H1 (cell line): ENCODE results near the gene APOM. TPM values are rescaled to one million over a fixed set of nuclear protein-coding genes. Genes with fewer than 3 reads are reported as not detected.

Experiments used
- CTCF ChIA-PET: fragments of 300-600 bp; sonication (Branson Sonifier 250); formaldehyde crosslinking; loops from one replicate; lab custom pipeline; 2021; ENCODE audit not compliant: partially characterized antibody; lab: Charles Lee
- POLR2A ChIA-PET: fragments of 300-600 bp; sonication (Branson Sonifier 250); formaldehyde crosslinking; loops from one replicate; lab custom pipeline; 2021; ENCODE audit warnings: inconsistent platforms; ENCODE audit not compliant: partially characterized antibody; lab: Charles Lee
- DNase-seq, 2 experiments: peaks; one replicate each; pipeline versions ENCODE4 v3.0.0 to v3.0.0-alpha.2; 2010 to 2022; ENCODE audit warnings: low spot score in 2 of 2, low read depth in 1 of 2, mixed read lengths in 1 of 2
- FAIRE-seq: peaks from 2 replicates; lab custom pipeline; 2011; peaks lifted over from hg19 to GRCh38; lab: Jason Lieb, UNC
- H2AFZ ChIP-seq: 2 replicates; pipeline ENCODE4 v1.8.1; 2012; ENCODE audit warnings: low read length, inconsistent platforms
- H2AK5ac ChIP-seq: 2 replicates; pipeline ENCODE4 v1.6.1; 2013; ENCODE audit warnings: low read depth, low read length
- H2BK120ac ChIP-seq: replicated peaks from 2 replicates; pipeline ENCODE3; 2013; ENCODE audit warnings: low read depth, low read length, inconsistent platforms
- H2BK12ac ChIP-seq: 2 replicates; pipeline ENCODE4 v1.6.1; 2013; ENCODE audit warnings: low read depth, low read length
- H2BK15ac ChIP-seq: 2 replicates; pipeline ENCODE4 v1.6.1; 2013; ENCODE audit warnings: low read length
- H2BK20ac ChIP-seq: 2 replicates; pipeline ENCODE4 v1.6.1; 2013; ENCODE audit warnings: low read length
- H2BK5ac ChIP-seq: 2 replicates; pipeline ENCODE4 v1.6.1; 2013; ENCODE audit warnings: low read depth, low read length
- H3K14ac ChIP-seq: 2 replicates; pipeline ENCODE4 v1.6.1; 2013; ENCODE audit warnings: inconsistent platforms; ENCODE audit not compliant: insufficient read length
- H3K18ac ChIP-seq: 2 replicates; pipeline ENCODE4 v1.6.1; 2013; ENCODE audit warnings: low read length; ENCODE audit errors: extremely low read depth
- H3K23ac ChIP-seq: 2 replicates; pipeline ENCODE4 v1.6.1; 2013; ENCODE audit warnings: inconsistent platforms; ENCODE audit not compliant: insufficient read length
- H3K23me2 ChIP-seq: 2 replicates; pipeline ENCODE4 v1.6.1; 2013; ENCODE audit warnings: low read depth, low read length
- H3K27ac ChIP-seq: 2 replicates; pipeline ENCODE4 v1.6.1; 2011; ENCODE audit warnings: low read depth, low read length, inconsistent platforms
- H3K27me3 ChIP-seq, 4 experiments: replicated peaks in 1 of 4; 1 replicate in 1 of 4; 2 replicates in 3 of 4; pipeline versions ENCODE4 v1.6.1 to v1.8.1; 2011 to 2013; ENCODE audit warnings: low read length in 3 of 4, mild to moderate bottlenecking in 3 of 4, inconsistent platforms in 2 of 4, mixed read lengths in 2 of 4, moderate library complexity in 1 of 4; ENCODE audit not compliant: control insufficient read depth in 3 of 4, insufficient read depth in 3 of 4; ENCODE audit errors: extremely low read depth in 1 of 4
- H3K36me3 ChIP-seq, 4 experiments: 2 replicates each; pipeline versions ENCODE4 v1.6.1 to v1.8.1; 2011 to 2013; ENCODE audit warnings: mild to moderate bottlenecking in 4 of 4, low read length in 3 of 4, moderate library complexity in 2 of 4, control low read depth in 1 of 4, inconsistent platforms in 1 of 4; ENCODE audit not compliant: insufficient read depth in 4 of 4, control insufficient read depth in 2 of 4
- H3K4ac ChIP-seq: replicated peaks from 2 replicates; pipeline ENCODE3; 2013; ENCODE audit warnings: low read length, low read depth, mixed read lengths, inconsistent platforms; ENCODE audit not compliant: insufficient read length
- H3K4me1 ChIP-seq, 4 experiments: replicated peaks in 1 of 4; 1 replicate in 1 of 4; 2 replicates in 3 of 4; pipeline versions ENCODE4 v1.6.1 to v1.8.1; 2011 to 2013; ENCODE audit warnings: low read length in 3 of 4, inconsistent platforms in 2 of 4, mixed read lengths in 1 of 4; ENCODE audit not compliant: insufficient read depth in 4 of 4, control insufficient read depth in 3 of 4
- H3K4me2 ChIP-seq, 2 experiments: 2 replicates each; pipeline versions ENCODE4 v1.6.1 to v1.8.1; 2011 to 2013; ENCODE audit warnings: low read depth in 2 of 2, low read length in 2 of 2, control low read depth in 1 of 2, inconsistent platforms in 1 of 2, mild to moderate bottlenecking in 1 of 2; ENCODE audit not compliant: insufficient read depth in 1 of 2
- H3K4me3 ChIP-seq, 4 experiments: fragments of 200-600, 300-600 bp in 1 of 4; sonication (generic), shearing (Covaris generic), sonication (Bioruptor Twin) in 1 of 4; 2 replicates each; pipeline versions ENCODE4 v1.5.1 to v1.8.1; 2011 to 2016; ENCODE audit warnings: low read length in 4 of 4, low read depth in 3 of 4, control low read depth in 2 of 4, inconsistent platforms in 2 of 4, mild to moderate bottlenecking in 2 of 4, mixed read lengths in 1 of 4, moderate library complexity in 1 of 4; ENCODE audit not compliant: insufficient read depth in 2 of 4; ENCODE audit errors: extremely low read depth in 1 of 4
- H3K56ac ChIP-seq: replicated peaks from 2 replicates; pipeline ENCODE3; 2013; ENCODE audit warnings: low read depth, mild to moderate bottlenecking, mixed read lengths, low read length, inconsistent platforms; ENCODE audit not compliant: insufficient read length
- H3K79me1 ChIP-seq: 2 replicates; pipeline ENCODE4 v1.6.1; 2013; ENCODE audit warnings: low read depth, low read length, control low read depth
- H3K79me2 ChIP-seq, 2 experiments: 2 replicates each; pipeline versions ENCODE4 v1.6.1 to v1.8.1; 2012 to 2013; ENCODE audit warnings: low read length in 2 of 2, mild to moderate bottlenecking in 2 of 2, inconsistent platforms in 1 of 2; ENCODE audit not compliant: insufficient read depth in 2 of 2, control insufficient read depth in 1 of 2
- H3K9ac ChIP-seq, 4 experiments: replicated peaks in 1 of 4; 1 replicate in 1 of 4; 2 replicates in 3 of 4; pipeline versions ENCODE4 v1.6.1 to v1.8.1; 2011 to 2013; ENCODE audit warnings: low read depth in 3 of 4, low read length in 3 of 4, control low read depth in 2 of 4, mild to moderate bottlenecking in 2 of 4, moderate library complexity in 2 of 4, inconsistent platforms in 1 of 4; ENCODE audit errors: extremely low read depth in 1 of 4
- H3K9me3 ChIP-seq, 2 experiments: 2 replicates each; pipeline versions ENCODE4 v1.6.1 to v1.8.1; 2012 to 2013; ENCODE audit warnings: mild to moderate bottlenecking in 2 of 2, moderate library complexity in 2 of 2, control low read depth in 1 of 2, inconsistent platforms in 1 of 2, low read depth in 1 of 2, low read length in 1 of 2, mixed read lengths in 1 of 2; ENCODE audit not compliant: insufficient read depth in 2 of 2
- H4K20me1 ChIP-seq, 2 experiments: replicated peaks in 1 of 2; 2 replicates each; pipeline versions ENCODE3 to v1.8.1; 2011 to 2013; ENCODE audit warnings: inconsistent platforms in 2 of 2, low read length in 2 of 2, mild to moderate bottlenecking in 1 of 2; ENCODE audit not compliant: insufficient read depth in 2 of 2, control insufficient read depth in 1 of 2
- H4K5ac ChIP-seq: 2 replicates; pipeline ENCODE4 v1.6.1; 2013; ENCODE audit warnings: low read length, low read depth, mixed read lengths, inconsistent platforms; ENCODE audit not compliant: insufficient read length
- H4K8ac ChIP-seq: 2 replicates; pipeline ENCODE4 v1.8.0; 2013; ENCODE audit warnings: mild to moderate bottlenecking, moderate library complexity, low read length, inconsistent platforms; ENCODE audit not compliant: insufficient read depth; ENCODE audit errors: extremely low read depth
- H4K91ac ChIP-seq: replicated peaks from 2 replicates; pipeline ENCODE3; 2013; ENCODE audit warnings: low read length, mixed read lengths, inconsistent platforms; ENCODE audit not compliant: insufficient read length
- BCL11A ChIP-seq, 2 experiments: IDR thresholded peaks; one replicate each; pipeline ENCODE4 v1.6.1; 2011; ENCODE audit warnings: low read depth in 2 of 2, low read length in 2 of 2, mild to moderate bottlenecking in 2 of 2
- BRCA1 ChIP-seq: IDR thresholded peaks from 2 replicates; pipeline ENCODE4 v1.6.1; 2012; ENCODE audit warnings: low read depth, low read length, improper control_type of control experiment
- CREB1 ChIP-seq: IDR thresholded peaks from 2 replicates; pipeline ENCODE4 v1.6.1; 2012; ENCODE audit warnings: inconsistent platforms
- FOSL1 ChIP-seq: IDR thresholded peaks from 2 replicates; pipeline ENCODE4 v1.6.1; 2011; ENCODE audit warnings: mild to moderate bottlenecking, low read depth, low read length, moderate library complexity; ENCODE audit not compliant: insufficient read depth
- POLR2AphosphoS5 ChIP-seq: IDR thresholded peaks from 2 replicates; pipeline ENCODE4 v1.6.1; 2011; ENCODE audit warnings: low read depth, low read length
- RFX5 ChIP-seq: IDR thresholded peaks from 2 replicates; pipeline ENCODE4 v1.6.1; 2011; ENCODE audit warnings: low read depth, low read length, improper control_type of control experiment, borderline replicate concordance
- SRF ChIP-seq: IDR thresholded peaks from 2 replicates; pipeline ENCODE4 v1.6.1; 2011; ENCODE audit warnings: mild to moderate bottlenecking, low read depth, low read length, moderate library complexity
- WGBS, 2 experiments: shearing (Covaris generic) in 1 of 2; methylation state at CpG; one replicate each; pipeline versions ENCODE4 v1.1.6 to v1.1.7; 2013 to 2015; ENCODE audit warnings: low lambda C conversion rate in 2 of 2, mixed read lengths in 2 of 2, inconsistent platforms in 1 of 2, low coverage in 1 of 2, missing lambda C conversion rate in 1 of 2; ENCODE audit not compliant: insufficient replicate concordance in 2 of 2, insufficient coverage in 1 of 2, insufficient read length in 1 of 2; ENCODE audit errors: extremely low coverage in 1 of 2, missing lambda C conversion rate in 1 of 2; 5-methylcytosine and 5-hydroxymethylcytosine counted together
- polyA plus RNA-seq, 7 experiments: library from polyadenylated mRNA; depleted of rRNA in 3 of 7; stranded (reverse) in 5 of 7; unstranded in 2 of 7; fragments of >200 nt in 5 of 7; fragments of 200-250 nt in 2 of 7; gene quantifications; 1 replicate in 5 of 7; 2 replicates in 1 of 7; 4 replicates in 1 of 7; pipeline versions ENCODE4 v1.2.1 to v1.2.3, GENCODE V29; 2011 to 2013; ENCODE audit warnings: missing spikeins in 2 of 7, mixed read lengths in 2 of 7
- total RNA-seq: library from RNA; stranded (reverse); fragmentation: NEBNext Ultra II Directional; extraction: Animal tissue kit (Norgen Biotek cat#: 25700); gene quantifications from 2 replicates; pipeline ENCODE4 v1.2.1, GENCODE V29; 2021

Gene APOM
- total and polyA plus RNA-seq, 2 of the 8 experiments (the other 6 are each of a cell fraction or from before 2014, with no cell fraction given): 3.4 to 12.0 TPM

DNA sequence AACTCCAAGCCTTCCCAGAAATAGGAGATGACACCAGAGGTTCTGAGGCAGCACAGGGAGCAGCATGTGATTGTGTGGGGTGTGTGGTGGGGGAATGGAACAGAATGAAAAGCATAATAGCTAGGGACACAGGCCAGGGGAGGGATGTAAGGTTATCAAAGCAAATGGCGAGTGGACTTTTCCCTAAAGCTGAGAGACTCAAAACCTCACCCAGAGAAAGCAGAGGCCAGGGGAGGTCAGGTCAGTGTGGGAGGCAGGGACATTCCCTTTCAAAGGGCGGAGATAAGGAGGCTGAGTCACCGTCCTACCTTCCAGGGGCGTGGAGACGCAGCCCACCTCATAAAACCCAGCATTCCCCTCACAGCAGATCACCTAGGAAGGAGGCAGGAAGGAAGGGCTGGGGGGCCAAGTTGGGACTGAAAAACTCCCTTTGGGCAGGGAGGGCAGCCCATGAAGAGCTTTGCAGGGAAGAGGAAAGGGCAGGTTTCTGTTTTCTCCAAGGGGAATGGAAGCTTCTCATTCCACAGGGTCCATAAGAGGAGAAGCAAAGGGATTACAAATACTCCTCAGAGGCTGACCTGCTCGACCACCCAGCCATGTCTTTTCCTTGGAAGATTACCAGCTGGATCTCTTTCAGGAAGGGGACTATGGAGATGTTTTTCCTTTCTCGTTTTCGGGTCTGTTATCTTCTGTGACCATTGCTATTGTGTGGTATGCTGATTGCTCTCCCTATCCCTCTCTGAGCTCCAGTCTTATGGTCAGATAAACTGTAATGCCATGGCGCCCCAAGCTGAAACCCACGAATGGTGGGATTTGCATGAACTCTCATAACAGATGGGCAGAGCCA, 34.8 kb downstream of the APOM start:
- FAIRE-seq: no peak
- POLR2A ChIA-PET: interaction anchor here (0.7 to 6.6 kb wide), 11 partner anchors 9 to 58 kb away, joined by 3 to 33 read pairs (median 4); partner anchors contain the start of genes ABHD16A, BAG6, CLIC1 and GPANK1
- TF ChIP-seq BRCA1 (no peak), RFX5 (no peak), SRF (no peak), CREB1 (no peak), POLR2AphosphoS5 (no peak), FOSL1 (no peak), BCL11A (IDR thresholded peaks at IDR 0.05; ENCODE audit: low read depth in 2 of 2, low read length in 2 of 2) (no peak)

More for the DNA sequence above, 34.8 kb downstream of the APOM start:
- no peak overlapping the region for H2BK5ac ChIP-seq
- no peaks in the 10 kb centered on the region for H3K27me3 ChIP-seq
- no peak for DNase-seq
- no peak overlapping the region for H3K23ac ChIP-seq
- H3K4me1 ChIP-seq: peaks cover 0 to 1% (median 0%) of the 10 kb centered on the region in 4 experiments; a peak in 2 of 7 replicates
- no peak overlapping the region for H3K56ac ChIP-seq
- H3K18ac ChIP-seq: no peak overlapping the region
- H4K20me1 ChIP-seq: no peaks in the 10 kb centered on the region
- no peak overlapping the region for H2BK15ac ChIP-seq
- no peak overlapping the region for H2BK20ac ChIP-seq
- CTCF ChIA-PET: interaction anchor here (0.6 to 5.8 kb wide), 40 partner anchors 9 to 215 kb away, joined by 3 to 26 read pairs (median 4); partner anchors contain the start of genes ABHD16A, BAG6, C6orf47 and CSNK2B
- H3K4me3 ChIP-seq: no peak overlapping the region
- no peak overlapping the region for H3K9ac ChIP-seq
- H2BK120ac ChIP-seq: no peak overlapping the region
- no peaks in the 10 kb centered on the region for H3K9me3 ChIP-seq
- no peak overlapping the region for H3K14ac ChIP-seq
- H4K5ac ChIP-seq: no peak overlapping the region
- H2AK5ac ChIP-seq: no peak overlapping the region
- H3K36me3 ChIP-seq: peaks cover 7 to 28% (median 18%) of the 10 kb centered on the region in 4 experiments; a peak in 5 of 8 replicates
- H3K4ac ChIP-seq: no peak overlapping the region
- WGBS, 2 experiments: 88% methylated on average over 10 of the region's 10 CpGs; no CpG with 5 or more reads in 1 of the 2 experiments
- no peaks in the 10 kb centered on the region for H3K79me2 ChIP-seq
- H3K4me2 ChIP-seq: no peak overlapping the region
- H3K79me1 ChIP-seq: no peaks in the 10 kb centered on the region
- H4K8ac ChIP-seq: no peak overlapping the region
- H2AFZ ChIP-seq: no peak overlapping the region
- no peak overlapping the region for H2BK12ac ChIP-seq
- no peaks in the 10 kb centered on the region for H3K23me2 ChIP-seq
- H3K27ac ChIP-seq: no peak overlapping the region
- H4K91ac ChIP-seq: no peak overlapping the region
